ENCODE data around the gene TPH1. TPM values are rescaled to one million over a fixed set of nuclear protein-coding genes. Genes with fewer than 3 reads are reported as not detected.

The TPH1 gene
- total RNA-seq, 1 experiment from 2014 or later, result 0.07 TPM

- ChIA-PET CTCF (interaction anchor here (1.3 to 1.5 kb wide), 2 partner anchors 232 to 245 kb away, joined by 3 to 6 read pairs; no protein-coding TSS in a partner anchor), POLR2A (no interaction called here)
- TF ChIP-seq E2F5 (CRISPR knock-in tag; IDR thresholded peaks at IDR 0.05) (no peak), CDX4 (CRISPR knock-in tag; IDR thresholded peaks at IDR 0.05; ENCODE audit: borderline replicate concordance) (no peak), NFYB (CRISPR knock-in tag; conservative IDR thresholded peaks at IDR 0.05; ENCODE audit: low read depth) (no peak), ZNF263 (CRISPR knock-in tag; IDR thresholded peaks at IDR 0.05; ENCODE audit: low read depth) (no peak), PREB (CRISPR knock-in tag; IDR thresholded peaks at IDR 0.05; ENCODE audit: borderline replicate concordance) (no peak), SP1 (CRISPR knock-in tag; conservative IDR thresholded peaks at IDR 0.05) (no peak), OVOL2 (CRISPR knock-in tag; IDR thresholded peaks at IDR 0.05; ENCODE audit: borderline replicate concordance) (no peak), PRDM15 (CRISPR knock-in tag; IDR thresholded peaks at IDR 0.05) (no peak), GTF2I (CRISPR knock-in tag; conservative IDR thresholded peaks at IDR 0.05) (no peak), KAT7 (CRISPR knock-in tag; IDR thresholded peaks at IDR 0.05; ENCODE audit: borderline replicate concordance) (no peak), USF2 (CRISPR knock-in tag; IDR thresholded peaks at IDR 0.05) (no peak), ZNF219 (CRISPR knock-in tag; IDR thresholded peaks at IDR 0.05; ENCODE audit: borderline replicate concordance) (no peak), ATF1 (CRISPR knock-in tag; IDR thresholded peaks at IDR 0.05) (no peak), FOXK1 (CRISPR knock-in tag; IDR thresholded peaks at IDR 0.05) (no peak), ZNF121 (CRISPR knock-in tag; IDR thresholded peaks at IDR 0.05) (no peak), MYBL2 (CRISPR knock-in tag; IDR thresholded peaks at IDR 0.05) (no peak), ZNF423 (CRISPR knock-in tag; IDR thresholded peaks at IDR 0.05) (no peak), ATF6 (CRISPR knock-in tag; IDR thresholded peaks at IDR 0.05) (no peak), FOXJ3 (CRISPR knock-in tag; IDR thresholded peaks at IDR 0.05; ENCODE audit: borderline replicate concordance) (no peak)
- H3K9me3 Mint-ChIP-seq, result no peaks in the 10 kb centered on the region
- H3K4me1 Mint-ChIP-seq, result peaks cover 26% of the 10 kb centered on the region
- H3K27me3 Mint-ChIP-seq (ENCODE audit: low read depth), result peaks cover 27% of the 10 kb centered on the region
- no peak overlapping the region; the same call in 1 of the 2 replicates for H3K27ac Mint-ChIP-seq
- H3K36me3 Mint-ChIP-seq, result peaks cover 2% of the 10 kb centered on the region; the same call in 1 of the 2 replicates
- ATAC-seq (no peak), DNase-seq (ENCODE audit: low spot score) (peak; percentile 12)
- H3K4me3 Mint-ChIP-seq, result peak overlapping the region; percentile 100
Measured at GRCh38 chr11:18011633-18012032, 34.4 kb downstream of the TPH1 start.
